Tibial artery (tissue), 4 donors: ENCODE data around the gene ALKAL2.

Experiments used
- DNase-seq, 2 donors: peaks; one replicate each; pipeline ENCODE4 v3.0.0-alpha.2; 2019
- H3K27ac ChIP-seq, 2 donors: fragments of 200-600 bp; sonication (generic) in 1 of 2; 1 replicate in 1 of 2; 2 replicates in 1 of 2; pipeline ENCODE4 v1.5.1; 2018 to 2019; ENCODE audit warnings: mild to moderate bottlenecking in 1 of 2
- H3K27me3 ChIP-seq, 2 donors: fragments of 200-600 bp; sonication (generic) in 1 of 2; one replicate each; pipeline versions ENCODE4 v1.5.1 to v1.6.0; 2016 to 2019
- H3K36me3 ChIP-seq, 3 donors: fragments of 200-600 bp; sonication (generic) in 2 of 3; one replicate each; pipeline ENCODE4 v1.5.1; 2016 to 2019; ENCODE audit warnings: mild to moderate bottlenecking in 2 of 3
- H3K4me1 ChIP-seq, 4 donors: fragments of 200-600 bp; sonication (generic) in 2 of 4; 1 replicate in 3 of 4; 2 replicates in 1 of 4; pipeline ENCODE4 v1.5.1; 2016 to 2019
- H3K4me3 ChIP-seq, 2 donors: fragments of 200-600 bp; sonication (generic) in 1 of 2; 1 replicate in 1 of 2; 2 replicates in 1 of 2; pipeline ENCODE4 v1.5.1; 2018 to 2019; ENCODE audit warnings: mild to moderate bottlenecking in 2 of 2
- H3K9me3 ChIP-seq, 3 donors: fragments of 200-600 bp; sonication (generic) in 1 of 3; one replicate each; pipeline ENCODE4 v1.5.1; 2016 to 2019
- CTCF ChIP-seq, 2 experiments: fragments of 200-600 bp in 1 of 2; fragments of 450-650 bp in 1 of 2; IDR thresholded peaks; one replicate each; pipeline ENCODE4 v1.5.1; 2017 to 2019; ENCODE audit warnings: antibody characterized with exemption in 2 of 2, mild to moderate bottlenecking in 1 of 2, moderate library complexity in 1 of 2
- intact Hi-C: fragments of 100-400 bp; cut with DNase I; formaldehyde crosslinking; loops from one replicate; pipeline ENCODE4 v1.15.0; 2023; ENCODE audit warnings: low total_unique reads

Gene ALKAL2

DNA sequence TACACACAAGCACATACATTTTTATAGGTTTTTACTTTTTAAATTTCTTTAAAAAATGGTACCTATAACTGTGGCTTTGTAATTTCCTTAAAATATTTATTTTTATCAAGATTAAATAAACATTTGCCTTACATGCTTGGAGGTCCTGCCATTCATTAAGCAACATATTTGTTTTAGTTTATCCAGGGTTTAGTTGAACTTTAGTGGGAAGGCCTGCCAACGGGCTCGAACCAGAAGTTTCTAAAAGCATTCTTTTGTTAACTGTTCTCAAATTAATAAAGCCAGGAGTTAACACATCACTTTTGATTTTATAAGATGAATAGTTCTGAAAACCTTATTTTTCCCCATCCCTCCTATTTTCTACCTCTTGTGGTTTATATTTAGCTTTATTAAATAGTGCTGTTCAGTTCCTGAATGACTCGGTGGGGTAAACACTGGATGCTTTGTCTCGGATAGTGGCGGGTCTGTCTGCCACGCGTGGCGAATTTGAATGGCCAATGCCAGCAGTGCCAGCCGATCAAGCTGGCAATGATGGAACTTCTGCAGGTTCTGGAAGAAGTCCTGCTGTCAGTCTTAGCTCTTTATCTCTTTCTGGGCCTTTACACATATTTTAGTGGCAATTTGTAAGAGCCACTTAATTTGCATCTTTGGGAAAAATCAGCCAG lies 56.2 kb downstream of the ALKAL2 start:
- TF ChIP-seq CTCF (IDR thresholded peaks at IDR 0.05) = no peak
- Histone ChIP-seq H3K4me1 (peaks cover 0 to 5% (median 0%) of the 10 kb centered on the region in 4 donors), H3K27me3 (no peaks in the 10 kb centered on the region), H3K27ac (no peak overlapping the region), H3K36me3 (peaks cover 12 to 32% (median 28%) of the 10 kb centered on the region in 3 donors), H3K9me3 (no peaks in the 10 kb centered on the region), H3K4me3 (no peak overlapping the region)
- intact Hi-C loops = no loop called here
- DNase-seq = no peak
